ENCODE results near the gene PANK2. TPM values are rescaled to one million over a fixed set of nuclear protein-coding genes. Genes with fewer than 3 reads are reported as not detected.

PANK2 gene
- total RNA-seq, 3 donors from 2014 or later = 27.6 to 42.3 (median 29.6) TPM

DNA sequence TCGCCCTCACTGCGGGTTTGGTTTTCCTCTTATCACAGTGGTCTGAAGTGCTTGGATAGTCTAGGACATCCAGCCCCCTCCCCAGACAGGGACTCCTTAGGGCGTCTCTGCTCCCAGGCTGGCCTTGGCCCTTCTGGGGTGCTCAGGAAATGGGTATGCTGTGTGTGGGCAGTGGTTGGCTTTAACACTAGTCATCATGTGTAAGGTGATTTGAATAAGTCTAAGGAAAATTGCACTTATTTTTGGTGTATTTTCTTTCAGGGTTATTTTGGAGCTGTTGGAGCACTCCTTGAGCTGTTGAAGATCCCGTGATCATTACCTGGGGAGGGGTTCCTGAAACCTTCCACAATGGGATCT, 33.8 kb downstream of the PANK2 start:
- H3K9me3 ChIP-seq = no peaks in the 10 kb centered on the region
- intact Hi-C loops (cut with DNase I, micrococcal nuclease) = no loop called here
- DNase-seq = no peak
- no peak for ATAC-seq
- H3K4me3 ChIP-seq = no peak overlapping the region
- TF ChIP-seq, protein P1, sequence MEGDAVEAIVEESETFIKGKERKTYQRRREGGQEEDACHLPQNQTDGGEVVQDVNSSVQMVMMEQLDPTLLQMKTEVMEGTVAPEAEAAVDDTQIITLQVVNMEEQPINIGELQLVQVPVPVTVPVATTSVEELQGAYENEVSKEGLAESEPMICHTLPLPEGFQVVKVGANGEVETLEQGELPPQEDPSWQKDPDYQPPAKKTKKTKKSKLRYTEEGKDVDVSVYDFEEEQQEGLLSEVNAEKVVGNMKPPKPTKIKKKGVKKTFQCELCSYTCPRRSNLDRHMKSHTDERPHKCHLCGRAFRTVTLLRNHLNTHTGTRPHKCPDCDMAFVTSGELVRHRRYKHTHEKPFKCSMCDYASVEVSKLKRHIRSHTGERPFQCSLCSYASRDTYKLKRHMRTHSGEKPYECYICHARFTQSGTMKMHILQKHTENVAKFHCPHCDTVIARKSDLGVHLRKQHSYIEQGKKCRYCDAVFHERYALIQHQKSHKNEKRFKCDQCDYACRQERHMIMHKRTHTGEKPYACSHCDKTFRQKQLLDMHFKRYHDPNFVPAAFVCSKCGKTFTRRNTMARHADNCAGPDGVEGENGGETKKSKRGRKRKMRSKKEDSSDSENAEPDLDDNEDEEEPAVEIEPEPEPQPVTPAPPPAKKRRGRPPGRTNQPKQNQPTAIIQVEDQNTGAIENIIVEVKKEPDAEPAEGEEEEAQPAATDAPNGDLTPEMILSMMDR (IDR thresholded peaks at IDR 0.05) = no peak
- H3K36me3 ChIP-seq (ENCODE audit: low read depth) = no peaks in the 10 kb centered on the region
- no peaks in the 10 kb centered on the region for H3K4me1 ChIP-seq (ENCODE audit: low read depth)

DNA sequence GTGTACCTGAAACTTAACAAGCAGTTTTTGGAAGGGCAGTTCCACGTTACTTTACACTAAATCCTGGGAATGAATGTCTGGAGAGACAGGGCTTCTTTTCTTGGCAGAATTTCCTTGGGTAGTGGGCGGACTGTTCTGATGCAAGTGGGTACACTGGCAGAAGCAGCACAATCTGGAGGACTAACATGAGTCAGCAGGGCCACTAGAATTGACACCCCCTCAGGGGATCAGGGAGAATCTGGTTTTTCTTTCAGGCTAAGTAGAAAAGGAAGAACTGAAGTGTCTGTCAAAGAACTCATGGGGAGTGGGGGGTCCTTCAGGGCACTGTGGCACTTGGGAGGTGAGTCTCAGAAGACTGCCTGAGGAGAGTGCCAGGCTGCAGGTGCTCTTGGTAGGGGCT, 34.6 kb downstream of the PANK2 start:
- ATAC-seq (no peak), DNase-seq (no peak)
- TF ChIP-seq, protein P1 (IDR thresholded peaks at IDR 0.05) = no peak
- Histone ChIP-seq H3K4me3 (no peak overlapping the region), H3K9me3 (no peaks in the 10 kb centered on the region), H3K36me3 (ENCODE audit: low read depth) (no peaks in the 10 kb centered on the region), H3K4me1 (ENCODE audit: low read depth) (no peaks in the 10 kb centered on the region)
- intact Hi-C loops (cut with DNase I, micrococcal nuclease) = no loop called here

DNA sequence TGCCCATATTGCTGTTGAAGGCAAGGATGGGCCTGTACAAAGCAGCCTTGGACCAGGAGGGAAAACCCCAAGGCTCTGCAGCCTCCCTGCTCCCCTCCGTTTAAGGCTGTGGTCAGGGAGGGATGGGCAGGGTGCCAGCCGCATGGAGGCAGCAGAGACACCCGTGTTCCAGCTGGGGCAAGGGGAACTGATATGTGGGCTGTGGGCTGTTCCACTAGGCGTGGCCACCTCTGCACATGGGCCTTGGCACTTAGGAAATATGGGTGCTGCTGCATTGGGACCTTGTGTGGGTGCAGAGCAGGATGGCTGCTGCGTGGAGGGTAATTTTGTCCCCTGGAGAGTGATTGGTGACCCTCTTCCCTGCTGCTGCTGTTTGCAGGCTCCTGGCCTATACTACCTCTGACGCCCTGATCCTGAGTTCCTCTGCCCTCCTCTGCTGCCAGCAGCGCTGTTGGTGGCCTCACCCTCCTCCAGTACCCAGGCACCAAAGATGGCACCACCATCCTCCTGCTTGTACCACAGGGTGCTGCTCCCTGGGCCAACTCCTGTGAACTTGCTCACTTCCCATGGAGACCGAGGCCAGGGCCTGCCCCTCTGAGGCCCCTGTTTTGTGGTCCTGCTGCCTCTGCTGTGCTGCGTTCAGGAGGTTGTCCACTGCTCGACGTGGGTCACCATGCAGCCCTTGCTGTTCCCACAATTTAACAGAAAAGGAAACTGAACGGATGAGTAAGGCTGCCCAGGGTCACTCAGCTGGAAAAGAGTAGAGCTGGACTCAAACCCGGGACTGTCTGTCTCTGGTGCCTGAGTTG, 35.3 kb downstream of the PANK2 start:
- DNase-seq = peak in 1 of 3 donors; percentile 61
- Histone ChIP-seq H3K4me3 (no peak overlapping the region), H3K9me3 (no peaks in the 10 kb centered on the region), H3K4me1 (ENCODE audit: low read depth) (no peaks in the 10 kb centered on the region), H3K36me3 (ENCODE audit: low read depth) (no peaks in the 10 kb centered on the region)
- no peak for ATAC-seq
- intact Hi-C loops (cut with DNase I, micrococcal nuclease) = no loop called here
- TF ChIP-seq, protein P1 (IDR thresholded peaks at IDR 0.05) = no peak

DNA sequence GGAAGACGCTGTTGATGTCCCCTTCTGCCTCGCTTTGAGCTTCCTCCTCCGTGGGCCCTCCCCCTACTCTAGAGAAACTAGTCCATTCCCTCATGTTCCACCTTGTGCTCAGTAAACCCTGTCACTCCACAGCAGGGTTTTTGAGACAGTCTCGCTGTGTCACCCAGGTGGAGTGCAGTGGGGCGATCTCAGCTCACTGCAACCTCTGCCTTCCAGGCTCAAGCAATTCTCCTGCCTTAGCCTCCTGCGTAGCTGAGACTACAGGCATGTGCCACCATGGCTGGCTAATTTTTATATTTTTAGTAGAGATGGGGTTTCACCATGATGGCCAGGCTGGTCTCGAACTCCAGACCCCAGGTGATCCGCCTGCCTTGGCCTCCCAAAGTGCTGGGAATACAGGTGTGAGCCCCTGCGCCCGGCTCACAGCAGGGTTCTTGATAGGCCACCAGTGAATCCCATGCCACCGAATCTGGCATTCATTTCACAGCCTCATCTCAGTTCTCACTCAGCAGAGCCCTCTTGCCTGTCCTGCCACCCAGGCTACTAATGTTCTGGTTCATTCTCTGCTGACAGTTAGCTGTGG, 36.0 kb downstream of the PANK2 start:
- intact Hi-C loops (cut with DNase I, micrococcal nuclease) = no loop called here
- ATAC-seq (no peak), DNase-seq (no peak)
- Histone ChIP-seq H3K36me3 (ENCODE audit: low read depth) (no peaks in the 10 kb centered on the region), H3K9me3 (no peaks in the 10 kb centered on the region), H3K4me1 (ENCODE audit: low read depth) (no peaks in the 10 kb centered on the region), H3K4me3 (no peak overlapping the region)
- TF ChIP-seq, protein P1 (IDR thresholded peaks at IDR 0.05) = no peak

DNA sequence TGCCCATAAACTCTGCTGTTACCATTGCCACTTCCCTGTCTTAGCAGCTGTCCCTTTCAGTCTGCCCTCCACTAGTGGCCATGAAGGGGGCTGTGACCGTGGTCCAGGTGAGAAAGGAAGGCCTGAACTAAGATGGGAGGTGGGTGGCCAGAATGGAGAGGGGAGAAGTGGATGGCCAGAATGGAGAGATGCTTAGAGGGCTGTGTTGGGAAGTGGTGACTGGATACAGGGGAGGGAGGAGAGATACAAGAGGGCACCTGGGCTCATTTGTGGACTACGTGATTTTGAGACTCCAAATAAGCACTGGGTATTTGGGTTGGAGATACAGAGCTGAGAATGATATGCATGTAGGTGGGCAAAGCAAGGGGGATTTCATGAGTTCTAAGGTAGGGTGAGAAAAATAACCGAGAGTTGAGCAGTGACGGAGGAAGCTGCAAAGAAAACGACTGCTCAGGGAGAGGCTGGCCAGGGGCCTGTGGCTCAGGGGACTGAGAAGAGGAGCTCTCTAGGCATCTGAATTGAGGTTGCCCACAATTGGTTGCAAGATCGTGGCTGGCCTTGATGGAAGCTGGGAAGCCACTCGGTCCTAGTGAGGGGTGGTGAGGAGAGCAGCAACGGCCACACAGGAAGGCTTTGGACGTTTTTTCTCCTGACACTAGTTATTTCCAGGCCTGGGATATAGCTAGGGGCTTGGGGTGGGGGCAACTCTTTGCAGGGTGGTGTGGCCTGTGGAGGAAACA, 36.9 kb downstream of the PANK2 start:
- intact Hi-C loops (cut with DNase I, micrococcal nuclease) = no loop called here
- Histone ChIP-seq H3K4me3 (no peak overlapping the region), H3K4me1 (ENCODE audit: low read depth) (no peaks in the 10 kb centered on the region), H3K36me3 (ENCODE audit: low read depth) (no peaks in the 10 kb centered on the region), H3K9me3 (no peaks in the 10 kb centered on the region)
- ATAC-seq = no peak
- TF ChIP-seq, protein P1 (IDR thresholded peaks at IDR 0.05) = no peak
- DNase-seq = no peak

All from mucosa of descending colon (tissue), 3 donors.